ENCODE results near the gene OPRM1. TPM values are rescaled to one million over a fixed set of nuclear protein-coding genes. Genes with fewer than 3 reads are reported as not detected.

OPRM1 gene
- total RNA-seq, 1 donor from 2014 or later, result not detected

- intact Hi-C loops (cut with micrococcal nuclease), result no loop called here
- DNase-seq (no peak), ATAC-seq (no peak)
Measured at GRCh38 chr6:154251116-154251515, 212.1 kb downstream of the OPRM1 start.

GRCh38 chr6:154252678-154253077 lies 213.6 kb downstream of the OPRM1 start:
- no peak for ATAC-seq
- intact Hi-C loops (cut with micrococcal nuclease), result no loop called here
- no peak for DNase-seq

GRCh38 chr6:154257067-154257466 lies 218.0 kb downstream of the OPRM1 start:
- intact Hi-C loops (cut with micrococcal nuclease), result no loop called here
- peak; percentile 71 for ATAC-seq
- no peak for DNase-seq

GRCh38 chr6:154258064-154258757 lies 219.2 kb downstream of the OPRM1 start:
- intact Hi-C loops (cut with micrococcal nuclease), result no loop called here
- ATAC-seq (peak; percentile 45), DNase-seq (no peak)

GRCh38 chr6:154261688-154262397 lies 222.8 kb downstream of the OPRM1 start:
- ATAC-seq (no peak), DNase-seq (no peak)
- intact Hi-C loops (cut with micrococcal nuclease), result no loop called here

GRCh38 chr6:154266560-154267099 lies 227.6 kb downstream of the OPRM1 start:
- no peak for DNase-seq
- intact Hi-C loops (cut with micrococcal nuclease), result no loop called here
- ATAC-seq, result no peak

GRCh38 chr6:154267508-154268106 lies 228.6 kb downstream of the OPRM1 start:
- no peak for DNase-seq
- intact Hi-C loops (cut with micrococcal nuclease), result no loop called here
- ATAC-seq, result no peak

- ATAC-seq (no peak), DNase-seq (no peak)
- intact Hi-C loops (cut with micrococcal nuclease), result no loop called here
Measured at GRCh38 chr6:154268486-154268885, 229.4 kb downstream of the OPRM1 start.

GRCh38 chr6:154274168-154274567 lies 235.1 kb downstream of the OPRM1 start:
- DNase-seq (no peak), ATAC-seq (no peak)
- intact Hi-C loops (cut with micrococcal nuclease), result no loop called here

GRCh38 chr6:154276810-154277628 lies 238.0 kb downstream of the OPRM1 start:
- DNase-seq (no peak), ATAC-seq (peak; percentile 53)
- intact Hi-C loops (cut with micrococcal nuclease), result loop anchor here (5.0 kb wide), 1 partner anchor 120 kb away; no protein-coding TSS in a partner anchor

GRCh38 chr6:154277629-154278017 lies 238.6 kb downstream of the OPRM1 start:
- intact Hi-C loops (cut with micrococcal nuclease), result loop anchor here (5.0 kb wide), 1 partner anchor 120 kb away; no protein-coding TSS in a partner anchor
- ATAC-seq, result no peak

GRCh38 chr6:154280521-154280920 lies 241.5 kb downstream of the OPRM1 start:
- no peak for ATAC-seq

More at GRCh38 chr6:154277629-154278017, 238.6 kb downstream of the OPRM1 start:
- no peak for DNase-seq

GRCh38 chr6:154284313-154284853 lies 245.3 kb downstream of the OPRM1 start:
- no peak for ATAC-seq
- intact Hi-C loops (cut with micrococcal nuclease), result no loop called here
- no peak for DNase-seq

More at GRCh38 chr6:154280521-154280920, 241.5 kb downstream of the OPRM1 start:
- intact Hi-C loops (cut with micrococcal nuclease), result no loop called here
- no peak for DNase-seq

GRCh38 chr6:154285826-154286225 lies 246.8 kb downstream of the OPRM1 start:
- ATAC-seq, result no peak
- intact Hi-C loops (cut with micrococcal nuclease), result no loop called here
- DNase-seq, result no peak

GRCh38 chr6:154289818-154290508 lies 250.9 kb downstream of the OPRM1 start:
- no peak for ATAC-seq
- no peak for DNase-seq
- intact Hi-C loops (cut with micrococcal nuclease), result no loop called here

- DNase-seq (no peak), ATAC-seq (no peak)
- intact Hi-C loops (cut with micrococcal nuclease), result no loop called here
Measured at GRCh38 chr6:154292066-154292465, 253.0 kb downstream of the OPRM1 start.

- intact Hi-C loops (cut with micrococcal nuclease), result no loop called here
- ATAC-seq (no peak), DNase-seq (no peak)
Measured at GRCh38 chr6:154292855-154293519, 253.9 kb downstream of the OPRM1 start.

GRCh38 chr6:154295733-154296132 lies 256.7 kb downstream of the OPRM1 start:
- no peak for ATAC-seq
- intact Hi-C loops (cut with micrococcal nuclease), result no loop called here
- peak; percentile 37 for DNase-seq

Data from left ventricle myocardium superior (tissue), 1 donor.